NOMO-1 treated with DMSO at 0.1 percent for 48 hours (cell line): ENCODE measurements around the gene MAEA.
"Not testable (repeated sequence)": the region's sequence is repeated elsewhere in the genome, so short reads cannot be mapped to it uniquely, and the experiment has no call there.

ENCODE experiments used
- DNase-seq: peaks from one replicate; lab custom pipeline; 2025; ENCODE audit not compliant: unreplicated experiment; lab: John Stamatoyannopoulos, UW

The MAEA gene

GRCh38 chr4:1277667-1278665 lies 11.7 kb upstream of the MAEA start:
- no peak for DNase-seq

- no peak for DNase-seq
Measured at GRCh38 chr4:1279253-1279652, 10.4 kb upstream of the MAEA start.

GRCh38 chr4:1283711-1284110 lies 6.0 kb upstream of the MAEA start:
- no peak for DNase-seq

- DNase-seq, result no peak
Measured at GRCh38 chr4:1285151-1285789, 4.4 kb upstream of the MAEA start.

GRCh38 chr4:1285790-1286553 lies 3.7 kb upstream of the MAEA start:
- DNase-seq, result peak; percentile 20

GRCh38 chr4:1288786-1289185 lies 905 bp upstream of the MAEA start:
- DNase-seq, result no peak

- DNase-seq, result peak; percentile 21
Measured at GRCh38 chr4:1290165-1290977, 680 bp downstream of the MAEA start.

- DNase-seq, result peak; percentile 3
Measured at GRCh38 chr4:1291091-1291490, 1.4 kb downstream of the MAEA start.

GRCh38 chr4:1291996-1292702 lies 2.5 kb downstream of the MAEA start:
- DNase-seq, result no peak

- not testable (repeated sequence) for DNase-seq
Measured at GRCh38 chr4:1292703-1293011, 3.0 kb downstream of the MAEA start.

GRCh38 chr4:1293531-1293941 lies 3.8 kb downstream of the MAEA start:
- no peak for DNase-seq

- no peak for DNase-seq
Measured at GRCh38 chr4:1293991-1294390, 4.3 kb downstream of the MAEA start.

GRCh38 chr4:1294424-1294823 lies 4.7 kb downstream of the MAEA start:
- no peak for DNase-seq

GRCh38 chr4:1294891-1295290 lies 5.2 kb downstream of the MAEA start:
- DNase-seq, result no peak

GRCh38 chr4:1295405-1296055 lies 5.8 kb downstream of the MAEA start:
- no peak for DNase-seq

- DNase-seq, result no peak
Measured at GRCh38 chr4:1296324-1297022, 6.8 kb downstream of the MAEA start.

GRCh38 chr4:1297023-1297395 lies 7.3 kb downstream of the MAEA start:
- no peak for DNase-seq

GRCh38 chr4:1297456-1298325 lies 8.0 kb downstream of the MAEA start:
- no peak for DNase-seq
